GM23248 (cell line): Measurements from ENCODE around the gene EYA4. TPM values are rescaled to one million over a fixed set of nuclear protein-coding genes. Genes with fewer than 3 reads are reported as not detected.

Source experiments
- DNase-seq: peaks from one replicate; pipeline ENCODE4 v3.0.0-alpha.2; 2015
- H2AFZ ChIP-seq: fragments of 200-600 bp; sonication (generic); 2 replicates; pipeline ENCODE4 v1.6.1; 2016; ENCODE audit warnings: antibody characterized with exemption
- H3F3A ChIP-seq: fragments of 200-600 bp; sonication (generic); 2 replicates; pipeline ENCODE4 v1.6.1; 2016; ENCODE audit warnings: mild to moderate bottlenecking, antibody characterized with exemption, mixed run types; ENCODE audit not compliant: insufficient read depth
- H3K27ac ChIP-seq: fragments of 200-600 bp; sonication (generic); 2 replicates; pipeline ENCODE4 v1.5.1; 2016; ENCODE audit warnings: mild to moderate bottlenecking
- H3K27me3 ChIP-seq: fragments of 200-600 bp; sonication (generic); replicated peaks from 2 replicates; pipeline ENCODE4 v1.6.1; 2016; ENCODE audit warnings: mild to moderate bottlenecking; ENCODE audit not compliant: insufficient read depth
- H3K36me3 ChIP-seq: fragments of 200-600 bp; sonication (generic); 2 replicates; pipeline ENCODE4 v1.6.1; 2016; ENCODE audit warnings: low read depth, mild to moderate bottlenecking
- H3K4me1 ChIP-seq: fragments of 200-600 bp; sonication (generic); 2 replicates; pipeline ENCODE4 v1.6.1; 2016; ENCODE audit warnings: mild to moderate bottlenecking; ENCODE audit not compliant: insufficient read depth
- H3K4me2 ChIP-seq: fragments of 200-600 bp; sonication (generic); one replicate; pipeline ENCODE4 v1.6.1; 2016; ENCODE audit warnings: mild to moderate bottlenecking; ENCODE audit not compliant: unreplicated experiment
- H3K4me3 ChIP-seq: fragments of 200-600 bp; sonication (generic); 2 replicates; pipeline ENCODE4 v1.5.1; 2016; ENCODE audit warnings: mild to moderate bottlenecking
- H3K79me2 ChIP-seq: fragments of 200-600 bp; sonication (generic); 2 replicates; pipeline ENCODE4 v1.6.1; 2016; ENCODE audit warnings: mild to moderate bottlenecking; ENCODE audit not compliant: insufficient read depth
- H3K9ac ChIP-seq: fragments of 200-600 bp; sonication (generic); 2 replicates; pipeline ENCODE4 v1.6.1; 2016; ENCODE audit warnings: mild to moderate bottlenecking
- H3K9me2 ChIP-seq: fragments of 200-600 bp; sonication (generic); 2 replicates; pipeline ENCODE4 v1.6.1; 2016; ENCODE audit warnings: mixed run types, mild to moderate bottlenecking, moderate library complexity; ENCODE audit not compliant: insufficient read depth
- H3K9me3 ChIP-seq: fragments of 200-600 bp; sonication (generic); one replicate; pipeline ENCODE4 v1.6.1; 2017; ENCODE audit warnings: low read depth
- H4K20me1 ChIP-seq: fragments of 200-600 bp; sonication (generic); 2 replicates; pipeline ENCODE4 v1.6.0; 2016; ENCODE audit not compliant: insufficient read depth
- EZH2 ChIP-seq: fragments of 200-600 bp; sonication (generic); IDR thresholded peaks from 2 replicates; pipeline ENCODE4 v1.6.1; 2018; ENCODE audit warnings: antibody characterized with exemption, mild to moderate bottlenecking; ENCODE audit not compliant: insufficient read depth, poor library complexity, severe bottlenecking
- EZH2phosphoT487 ChIP-seq: fragments of 200-600 bp; sonication (generic); IDR thresholded peaks from 2 replicates; pipeline ENCODE4 v1.6.1; 2018; ENCODE audit warnings: antibody characterized with exemption, moderate library complexity, mild to moderate bottlenecking, low read depth; ENCODE audit not compliant: insufficient read depth
- WGBS, 2 experiments: methylation state at CpG; one replicate each; pipeline ENCODE4 v1.1.6; 2015 to 2017; ENCODE audit warnings: low lambda C conversion rate in 2 of 2, low coverage in 1 of 2; ENCODE audit errors: missing lambda C conversion rate in 2 of 2; 5-methylcytosine and 5-hydroxymethylcytosine counted together
- in situ Hi-C: fragments of 300-500 bp; cut with MboI; formaldehyde crosslinking; loops from 2 replicates; pipeline ENCODE4 v1.15.0; 2020
- polyA plus RNA-seq: library from polyadenylated mRNA; unstranded; fragments of >200 nt; fragmentation: Nextera tagmentation; extraction: Ambion mirVana; gene quantifications from 2 replicates; pipeline ENCODE4 v1.2.1, GENCODE V29; 2016
- total RNA-seq: library from RNA; depleted of rRNA; stranded (reverse); fragments of >200 nt; shearing (Covaris generic); gene quantifications from 2 replicates; pipeline ENCODE4 v1.2.3, GENCODE V29; 2014

Gene EYA4
- total and polyA plus RNA-seq, 2 experiments from 2014 or later: not detected

GRCh38 chr6:133467231-133467981 lies 226.2 kb downstream of the EYA4 start:
- Histone ChIP-seq H3K9me3 (no peaks in the 10 kb centered on the region), H3F3A (no peaks in the 10 kb centered on the region), H3K36me3 (no peaks in the 10 kb centered on the region), H3K4me3 (no peak overlapping the region), H3K27me3 (no peaks in the 10 kb centered on the region; the same call in 1 of the 2 replicates), H3K4me2 (no peak overlapping the region), H3K79me2 (no peaks in the 10 kb centered on the region), H3K9me2 (no peaks in the 10 kb centered on the region), H2AFZ (no peak overlapping the region), H3K27ac (no peak overlapping the region), H3K4me1 (no peaks in the 10 kb centered on the region), H4K20me1 (no peaks in the 10 kb centered on the region), H3K9ac (no peak overlapping the region)
- in situ Hi-C loops: no loop called here
- TF ChIP-seq EZH2phosphoT487 (no peak), EZH2 (no peak)
- no peak for DNase-seq

DNA sequence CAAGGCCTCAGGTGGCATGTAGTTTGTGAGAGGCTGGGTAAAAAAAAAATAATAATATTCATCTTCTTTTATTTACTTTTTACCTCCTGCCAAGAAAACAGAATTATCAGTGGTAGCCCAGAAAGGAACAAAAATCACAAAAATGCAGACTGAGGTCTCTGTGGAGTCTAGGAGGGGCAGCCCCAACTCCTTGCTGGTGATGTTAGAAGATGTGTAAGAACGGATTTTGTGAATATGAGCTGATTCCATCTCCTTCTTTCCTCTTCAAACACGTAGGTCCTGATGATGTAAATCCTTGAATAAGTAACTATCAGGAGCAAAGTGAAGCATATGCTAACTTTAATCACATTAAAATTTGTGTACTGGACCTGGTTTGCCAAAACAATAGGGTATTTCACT lies 226.8 kb downstream of the EYA4 start:
- no peaks in the 10 kb centered on the region for H3K9me2 ChIP-seq
- no peaks in the 10 kb centered on the region for H4K20me1 ChIP-seq
- H3K9me3 ChIP-seq: no peaks in the 10 kb centered on the region
- WGBS, 2 experiments: 21 to 37% methylated on average over 2 of the region's 2 CpGs
- H3K27ac ChIP-seq: no peak overlapping the region
- TF ChIP-seq EZH2 (no peak), EZH2phosphoT487 (no peak)
- no peak overlapping the region for H3K9ac ChIP-seq
- no peaks in the 10 kb centered on the region for H3K36me3 ChIP-seq
- no peak overlapping the region for H3K4me3 ChIP-seq
- no peak overlapping the region for H2AFZ ChIP-seq
- H3K4me1 ChIP-seq: no peaks in the 10 kb centered on the region
- DNase-seq: no peak
- no peak overlapping the region for H3K4me2 ChIP-seq
- in situ Hi-C loops: no loop called here
- no peaks in the 10 kb centered on the region for H3F3A ChIP-seq
- H3K79me2 ChIP-seq: no peaks in the 10 kb centered on the region
- no peaks in the 10 kb centered on the region; the same call in 1 of the 2 replicates for H3K27me3 ChIP-seq

DNA sequence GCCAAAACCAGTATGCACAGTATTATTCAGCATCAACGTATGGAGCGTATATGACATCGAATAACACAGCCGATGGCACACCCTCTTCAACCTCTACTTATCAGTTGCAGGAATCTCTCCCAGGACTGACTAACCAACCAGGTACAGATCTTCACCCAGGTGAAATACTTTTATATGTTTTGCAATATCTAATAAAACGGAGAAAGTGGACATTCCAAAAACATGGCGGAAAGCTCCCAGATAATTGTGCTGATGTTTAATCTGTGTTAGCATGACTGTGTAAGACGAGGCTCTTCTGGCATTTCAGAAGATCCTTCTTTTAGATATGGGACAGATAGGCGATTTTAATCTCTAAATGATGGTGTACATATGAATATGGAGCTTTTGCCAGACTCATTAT lies 227.4 kb downstream of the EYA4 start:
- Histone ChIP-seq H3K9me3 (no peaks in the 10 kb centered on the region), H3K9ac (no peak overlapping the region), H3K36me3 (no peaks in the 10 kb centered on the region), H2AFZ (no peak overlapping the region), H3K79me2 (no peaks in the 10 kb centered on the region), H3K4me2 (no peak overlapping the region), H3K27ac (no peak overlapping the region), H3K4me1 (no peaks in the 10 kb centered on the region), H3K4me3 (no peak overlapping the region), H4K20me1 (no peaks in the 10 kb centered on the region), H3K27me3 (no peaks in the 10 kb centered on the region; the same call in 1 of the 2 replicates), H3K9me2 (no peaks in the 10 kb centered on the region), H3F3A (no peaks in the 10 kb centered on the region)
- 70 to 75% methylated on average over 8 of the region's 8 CpGs for WGBS, 2 experiments
- TF ChIP-seq EZH2 (no peak), EZH2phosphoT487 (no peak)
- DNase-seq: no peak
- in situ Hi-C loops: no loop called here

- Histone ChIP-seq H3K9me3 (no peaks in the 10 kb centered on the region), H3K79me2 (no peaks in the 10 kb centered on the region), H3K4me1 (no peaks in the 10 kb centered on the region), H4K20me1 (no peaks in the 10 kb centered on the region), H3K9ac (no peak overlapping the region), H3K4me3 (no peak overlapping the region), H3K36me3 (no peaks in the 10 kb centered on the region), H3K27ac (no peak overlapping the region), H3K4me2 (no peak overlapping the region), H2AFZ (no peak overlapping the region), H3K27me3 (peaks cover 14% of the 10 kb centered on the region; the same call in 1 of the 2 replicates), H3F3A (no peaks in the 10 kb centered on the region), H3K9me2 (no peaks in the 10 kb centered on the region)
- in situ Hi-C loops: no loop called here
- DNase-seq: no peak
- 29 to 31% methylated on average over 2 of the region's 2 CpGs for WGBS, 2 experiments
- TF ChIP-seq EZH2phosphoT487 (no peak), EZH2 (no peak)
Observed at GRCh38 chr6:133474516-133474915, 233.4 kb downstream of the EYA4 start.

DNA sequence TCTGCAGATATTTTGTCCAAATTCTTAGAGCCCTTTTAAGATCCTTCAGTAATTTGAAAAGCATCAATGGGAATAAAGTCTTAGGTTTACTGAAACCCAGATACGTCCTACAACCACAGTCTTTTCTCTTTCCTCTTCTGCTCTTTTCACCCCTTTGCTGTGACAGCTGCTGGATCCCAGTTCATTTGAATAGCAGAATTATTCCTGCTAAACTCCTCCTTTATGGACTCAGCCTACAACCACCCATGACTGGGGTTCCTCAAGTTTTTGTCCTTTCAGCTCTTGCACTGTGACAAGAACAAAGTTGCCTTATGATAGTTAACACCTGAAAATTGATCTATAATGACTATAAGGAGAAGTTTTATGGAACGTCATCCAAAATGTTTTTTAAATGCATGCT lies 237.5 kb downstream of the EYA4 start:
- in situ Hi-C loops: no loop called here

More for the DNA sequence above, 237.5 kb downstream of the EYA4 start:
- 45 to 52% methylated on average over 2 of the region's 2 CpGs for WGBS, 2 experiments
- Histone ChIP-seq H3K27me3 (peaks cover 14% of the 10 kb centered on the region; the same call in 1 of the 2 replicates), H3K4me1 (no peaks in the 10 kb centered on the region), H3K9ac (no peak overlapping the region), H3K36me3 (no peaks in the 10 kb centered on the region), H3F3A (no peaks in the 10 kb centered on the region), H4K20me1 (no peaks in the 10 kb centered on the region), H3K9me3 (no peaks in the 10 kb centered on the region), H2AFZ (no peak overlapping the region), H3K79me2 (no peaks in the 10 kb centered on the region), H3K4me3 (no peak overlapping the region), H3K27ac (no peak overlapping the region), H3K4me2 (no peak overlapping the region), H3K9me2 (no peaks in the 10 kb centered on the region)
- DNase-seq: no peak
- TF ChIP-seq EZH2 (no peak), EZH2phosphoT487 (no peak)
